Activated CD8-positive, alpha-beta T cell treated with anti-CD3 and anti-CD28 coated beads for 36 hours (primary cell): ENCODE results near the gene PTPN14. TPM values are rescaled to one million over a fixed set of nuclear protein-coding genes. Genes with fewer than 3 reads are reported as not detected.

Experiments
- ATAC-seq: fragments of 200-7000 bp; cut with Tn5 transposase; one replicate; pipeline ENCODE4 v1.10.0; 2021; ENCODE audit warnings: mild to moderate bottlenecking, moderate library complexity
- CTCF ChIA-PET: fragments of 350-600 bp; sonication (Branson Sonifier 250); formaldehyde crosslinking; loops from one replicate; lab custom pipeline; 2021; ENCODE audit warnings: antibody characterized with exemption; lab: Charles Lee
- POLR2A ChIA-PET: fragments of 350-600 bp; sonication (Branson Sonifier 250); formaldehyde crosslinking; loops from one replicate; lab custom pipeline; 2021; ENCODE audit warnings: antibody characterized with exemption; lab: Charles Lee
- DNase-seq: peaks from one replicate; pipeline ENCODE4 v3.0.0-alpha.2; 2020
- H3K27ac Mint-ChIP-seq: one replicate; pipeline ENCODE4 v1.8.0; 2021; ENCODE audit warnings: mild to moderate bottlenecking, mixed read lengths
- H3K27me3 Mint-ChIP-seq: one replicate; pipeline ENCODE4 v1.8.0; 2021; ENCODE audit warnings: mixed read lengths
- H3K36me3 Mint-ChIP-seq: one replicate; pipeline ENCODE4 v1.8.0; 2021; ENCODE audit warnings: low read depth, mixed read lengths
- H3K4me1 Mint-ChIP-seq: one replicate; pipeline ENCODE4 v1.8.0; 2021; ENCODE audit warnings: low read depth, mixed read lengths
- H3K4me3 Mint-ChIP-seq: one replicate; pipeline ENCODE4 v1.8.0; 2021; ENCODE audit warnings: mild to moderate bottlenecking, moderate library complexity, mixed read lengths
- H3K9me3 Mint-ChIP-seq: one replicate; pipeline ENCODE4 v1.8.0; 2021; ENCODE audit warnings: mixed read lengths
- intact Hi-C: fragments of 100-400 bp; cut with micrococcal nuclease; formaldehyde crosslinking; loops from one replicate; pipeline ENCODE4 v1.10.0; 2022
- total RNA-seq, 2 experiments: library from RNA; stranded (reverse); gene quantifications; one replicate each; pipeline ENCODE4 v1.2.3, GENCODE V29; 2021
- TF ChIP-seq, protein P1 (sequence below): fragments of 200-600 bp; IDR thresholded peaks from one replicate; pipeline ENCODE4 v1.8.0; 2022; ENCODE audit warnings: antibody characterized with exemption, mild to moderate bottlenecking

The PTPN14 gene
- total RNA-seq, 2 experiments from 2014 or later: 0.27 to 0.34 TPM

- Mint-ChIP-seq H3K36me3 (no peaks in the 10 kb centered on the region), H3K27ac (no peak overlapping the region), H3K27me3 (peaks cover 5% of the 10 kb centered on the region), H3K4me1 (no peaks in the 10 kb centered on the region), H3K4me3 (no peak overlapping the region), H3K9me3 (no peaks in the 10 kb centered on the region)
- intact Hi-C loops: loop anchor here (5.0 to 10.0 kb wide), 2 partner anchors 200 to 312 kb away; no protein-coding TSS in a partner anchor
- POLR2A ChIA-PET: no interaction called here
- CTCF ChIA-PET: interaction anchor here (1.5 to 12.1 kb wide), 3 partner anchors 248 to 325 kb away, joined by 4 to 119 read pairs (median 5); no protein-coding TSS in a partner anchor
- ATAC-seq (no peak), DNase-seq (no peak)
- TF ChIP-seq, protein P1, sequence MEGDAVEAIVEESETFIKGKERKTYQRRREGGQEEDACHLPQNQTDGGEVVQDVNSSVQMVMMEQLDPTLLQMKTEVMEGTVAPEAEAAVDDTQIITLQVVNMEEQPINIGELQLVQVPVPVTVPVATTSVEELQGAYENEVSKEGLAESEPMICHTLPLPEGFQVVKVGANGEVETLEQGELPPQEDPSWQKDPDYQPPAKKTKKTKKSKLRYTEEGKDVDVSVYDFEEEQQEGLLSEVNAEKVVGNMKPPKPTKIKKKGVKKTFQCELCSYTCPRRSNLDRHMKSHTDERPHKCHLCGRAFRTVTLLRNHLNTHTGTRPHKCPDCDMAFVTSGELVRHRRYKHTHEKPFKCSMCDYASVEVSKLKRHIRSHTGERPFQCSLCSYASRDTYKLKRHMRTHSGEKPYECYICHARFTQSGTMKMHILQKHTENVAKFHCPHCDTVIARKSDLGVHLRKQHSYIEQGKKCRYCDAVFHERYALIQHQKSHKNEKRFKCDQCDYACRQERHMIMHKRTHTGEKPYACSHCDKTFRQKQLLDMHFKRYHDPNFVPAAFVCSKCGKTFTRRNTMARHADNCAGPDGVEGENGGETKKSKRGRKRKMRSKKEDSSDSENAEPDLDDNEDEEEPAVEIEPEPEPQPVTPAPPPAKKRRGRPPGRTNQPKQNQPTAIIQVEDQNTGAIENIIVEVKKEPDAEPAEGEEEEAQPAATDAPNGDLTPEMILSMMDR: no peak
Observed at GRCh38 chr1:214587165-214587564, 35.8 kb upstream of the PTPN14 start.

- Mint-ChIP-seq H3K4me3 (no peak overlapping the region), H3K27me3 (peaks cover 6% of the 10 kb centered on the region), H3K4me1 (no peaks in the 10 kb centered on the region), H3K27ac (no peak overlapping the region), H3K36me3 (no peaks in the 10 kb centered on the region), H3K9me3 (no peaks in the 10 kb centered on the region)
- TF ChIP-seq, protein P1: no peak
- CTCF ChIA-PET: interaction anchor here (1.3 to 12.1 kb wide), 7 partner anchors 8 to 325 kb away, joined by 3 to 119 read pairs (median 6); no protein-coding TSS in a partner anchor
- no peak for ATAC-seq
- intact Hi-C loops: loop anchor here (5.0 to 10.0 kb wide), 2 partner anchors 199 to 312 kb away; no protein-coding TSS in a partner anchor
- DNase-seq: no peak
- POLR2A ChIA-PET: no interaction called here
Observed at GRCh38 chr1:214586621-214587020, 35.2 kb upstream of the PTPN14 start.

GRCh38 chr1:214584805-214585766 is 33.7 kb upstream of the PTPN14 start:
- CTCF ChIA-PET: interaction anchor here (0.6 to 12.1 kb wide), 22 partner anchors 9 to 373 kb away, joined by 3 to 119 read pairs (median 4); no protein-coding TSS in a partner anchor

GRCh38 chr1:214583824-214584554 is 32.6 kb upstream of the PTPN14 start:
- intact Hi-C loops: loop anchor here (10.0 kb wide), 1 partner anchor 309 kb away; no protein-coding TSS in a partner anchor
- Mint-ChIP-seq H3K36me3 (no peaks in the 10 kb centered on the region), H3K27me3 (peaks cover 8% of the 10 kb centered on the region), H3K9me3 (no peaks in the 10 kb centered on the region), H3K4me3 (no peak overlapping the region), H3K4me1 (no peaks in the 10 kb centered on the region), H3K27ac (no peak overlapping the region)
- ChIA-PET CTCF (interaction anchor here (0.6 to 12.1 kb wide), 13 partner anchors 9 to 323 kb away, joined by 3 to 119 read pairs (median 4); no protein-coding TSS in a partner anchor), POLR2A (interaction anchor here (1.7 kb wide), 1 partner anchor 32 kb away, joined by 3 read pairs; the partner anchor contains the start of gene PTPN14)
- no peak for DNase-seq
- no peak for ATAC-seq
- TF ChIP-seq, protein P1: no peak

More at GRCh38 chr1:214584805-214585766, 33.7 kb upstream of the PTPN14 start:
- intact Hi-C loops: loop anchor here (1.0 to 10.0 kb wide), 3 partner anchors 198 to 310 kb away; no protein-coding TSS in a partner anchor
- no peak overlapping the region for H3K4me3 Mint-ChIP-seq
- no peaks in the 10 kb centered on the region for H3K4me1 Mint-ChIP-seq
- H3K9me3 Mint-ChIP-seq: no peaks in the 10 kb centered on the region
- DNase-seq: no peak
- peaks cover 6% of the 10 kb centered on the region for H3K27me3 Mint-ChIP-seq
- peak; percentile 78 for ATAC-seq
- POLR2A ChIA-PET: interaction anchor here (1.7 kb wide), 1 partner anchor 34 kb away, joined by 3 read pairs; the partner anchor contains the start of gene PTPN14
- H3K36me3 Mint-ChIP-seq: no peaks in the 10 kb centered on the region
- TF ChIP-seq, protein P1: peak; percentile 59
- no peak overlapping the region for H3K27ac Mint-ChIP-seq
